CD14-positive monocyte (primary cell): ENCODE data around the gene IGDCC3. TPM values are rescaled to one million over a fixed set of nuclear protein-coding genes. Genes with fewer than 3 reads are reported as not detected.

Experiments
- DNase-seq, 3 donors: peaks; one replicate each; pipeline ENCODE4 v3.0.0-alpha.2; 2011 to 2022
- H2AFZ ChIP-seq: 2 replicates; pipeline ENCODE4 v1.6.0; 2012; ENCODE audit warnings: mild to moderate bottlenecking, low read depth, low read length, inconsistent platforms; ENCODE audit not compliant: insufficient read depth, poor library complexity, severe bottlenecking
- H3K27ac ChIP-seq, 2 donors: 1 replicate in 1 of 2; 2 replicates in 1 of 2; pipeline ENCODE4 v1.5.1; 2012 to 2013; ENCODE audit warnings: low read length in 2 of 2, control low read depth in 1 of 2, inconsistent platforms in 1 of 2, low read depth in 1 of 2, mild to moderate bottlenecking in 1 of 2
- H3K27me3 ChIP-seq, 2 donors: one replicate each; pipeline versions ENCODE4 v1.6.0 to v1.6.1; 2011 to 2013; ENCODE audit warnings: low read length in 2 of 2; ENCODE audit not compliant: control insufficient read depth in 2 of 2, insufficient read depth in 2 of 2
- H3K36me3 ChIP-seq, 2 donors: replicated peaks in 1 of 2; 1 replicate in 1 of 2; 2 replicates in 1 of 2; pipeline versions ENCODE4 v1.5.1 to v1.6.1; 2012 to 2013; ENCODE audit warnings: low read length in 2 of 2, control low read depth in 1 of 2, inconsistent platforms in 1 of 2, mild to moderate bottlenecking in 1 of 2; ENCODE audit not compliant: insufficient read depth in 2 of 2, control insufficient read depth in 1 of 2
- H3K4me1 ChIP-seq, 2 donors: 1 replicate in 1 of 2; 2 replicates in 1 of 2; pipeline versions ENCODE4 v1.5.1 to v1.6.1; 2012 to 2013; ENCODE audit warnings: low read length in 2 of 2, control low read depth in 1 of 2, inconsistent platforms in 1 of 2, mild to moderate bottlenecking in 1 of 2, moderate library complexity in 1 of 2; ENCODE audit not compliant: insufficient read depth in 2 of 2, control insufficient read depth in 1 of 2
- H3K4me2 ChIP-seq: replicated peaks from 2 replicates; pipeline ENCODE3; 2012; ENCODE audit warnings: low read length, moderate library complexity, mild to moderate bottlenecking; ENCODE audit not compliant: poor library complexity, severe bottlenecking; ENCODE audit errors: extremely low read depth
- H3K4me3 ChIP-seq, 3 experiments: fragments of 200-600 bp in 1 of 3; sonication (generic) in 1 of 3; replicated peaks in 1 of 3; 1 replicate in 2 of 3; 2 replicates in 1 of 3; pipeline ENCODE4 v1.5.1; 2011 to 2013; ENCODE audit warnings: low read length in 3 of 3, mild to moderate bottlenecking in 3 of 3, control low read depth in 2 of 3, low read depth in 2 of 3, inconsistent platforms in 1 of 3, moderate library complexity in 1 of 3
- H3K79me2 ChIP-seq: 2 replicates; pipeline ENCODE4 v1.6.0; 2012; ENCODE audit warnings: mild to moderate bottlenecking, control low read depth, inconsistent platforms, low read length, moderate library complexity; ENCODE audit not compliant: insufficient read depth
- H3K9ac ChIP-seq: 2 replicates; pipeline ENCODE4 v1.6.0; 2017; ENCODE audit warnings: low read length, mild to moderate bottlenecking; ENCODE audit not compliant: insufficient read depth, poor library complexity, severe bottlenecking
- H3K9me3 ChIP-seq, 2 donors: replicated peaks in 1 of 2; 1 replicate in 1 of 2; 2 replicates in 1 of 2; pipeline versions ENCODE4 v1.5.1 to v1.6.1; 2012 to 2013; ENCODE audit warnings: low read length in 2 of 2, control low read depth in 1 of 2; ENCODE audit not compliant: control insufficient read depth in 1 of 2, insufficient read depth in 1 of 2
- H4K20me1 ChIP-seq: 2 replicates; pipeline ENCODE4 v1.6.0; 2012; ENCODE audit warnings: mild to moderate bottlenecking, low read length, control low read depth, moderate library complexity; ENCODE audit not compliant: insufficient read depth
- H3K27ac Mint-ChIP-seq, 7 donors: one replicate each; pipeline ENCODE4 v1.8.0; 2020; ENCODE audit warnings: mild to moderate bottlenecking in 7 of 7, mixed read lengths in 7 of 7, moderate library complexity in 6 of 7, inconsistent platforms in 2 of 7
- H3K27me3 Mint-ChIP-seq, 3 donors: one replicate each; pipeline ENCODE4 v1.8.0; 2021 to 2022; ENCODE audit warnings: low read depth in 3 of 3, mild to moderate bottlenecking in 3 of 3, mixed read lengths in 3 of 3, moderate library complexity in 3 of 3, inconsistent platforms in 1 of 3
- H3K36me3 Mint-ChIP-seq, 2 donors: one replicate each; pipeline ENCODE4 v1.8.0; 2020; ENCODE audit warnings: mixed read lengths in 2 of 2, inconsistent platforms in 1 of 2, mild to moderate bottlenecking in 1 of 2
- H3K4me1 Mint-ChIP-seq: one replicate; pipeline ENCODE4 v1.8.0; 2020; ENCODE audit warnings: mild to moderate bottlenecking, mixed read lengths
- H3K4me3 Mint-ChIP-seq, 2 donors: one replicate each; pipeline ENCODE4 v1.8.0; 2020; ENCODE audit warnings: mild to moderate bottlenecking in 2 of 2, mixed read lengths in 2 of 2, moderate library complexity in 1 of 2
- H3K9me3 Mint-ChIP-seq, 7 donors: one replicate each; pipeline ENCODE4 v1.8.0; 2020 to 2022; ENCODE audit warnings: mixed read lengths in 7 of 7, mild to moderate bottlenecking in 6 of 7, moderate library complexity in 6 of 7, inconsistent platforms in 2 of 7
- WGBS: methylation state at CpG from one replicate; pipeline ENCODE4 v1.1.5; 2013; ENCODE audit warnings: missing lambda C conversion rate; ENCODE audit not compliant: insufficient coverage; 5-methylcytosine and 5-hydroxymethylcytosine counted together
- intact Hi-C, 2 donors: fragments of 100-400 bp; cut with micrococcal nuclease; formaldehyde crosslinking; loops; one replicate each; pipeline versions ENCODE4 v1.15.0 to v1.15.1; 2023
- polyA plus RNA-seq, 3 donors: library from polyadenylated mRNA; depleted of rRNA in 1 of 3; unstranded in 2 of 3; stranded (reverse) in 1 of 3; fragments of 300-500 nt in 2 of 3; fragments of >200 nt in 1 of 3; fragmentation: Illumina TruSeq in 2 of 3; gene quantifications; 1 replicate in 2 of 3; 2 replicates in 1 of 3; pipeline ENCODE4 v1.2.3, GENCODE V29; 2012 to 2021
- TF ChIP-seq, protein P1 (sequence below): fragments of 200-600 bp; IDR thresholded peaks from one replicate; pipeline ENCODE4 v1.8.0; 2022; ENCODE audit warnings: antibody characterized with exemption, mild to moderate bottlenecking

Gene IGDCC3
- polyA plus RNA-seq, 3 donors, result not detected

DNA sequence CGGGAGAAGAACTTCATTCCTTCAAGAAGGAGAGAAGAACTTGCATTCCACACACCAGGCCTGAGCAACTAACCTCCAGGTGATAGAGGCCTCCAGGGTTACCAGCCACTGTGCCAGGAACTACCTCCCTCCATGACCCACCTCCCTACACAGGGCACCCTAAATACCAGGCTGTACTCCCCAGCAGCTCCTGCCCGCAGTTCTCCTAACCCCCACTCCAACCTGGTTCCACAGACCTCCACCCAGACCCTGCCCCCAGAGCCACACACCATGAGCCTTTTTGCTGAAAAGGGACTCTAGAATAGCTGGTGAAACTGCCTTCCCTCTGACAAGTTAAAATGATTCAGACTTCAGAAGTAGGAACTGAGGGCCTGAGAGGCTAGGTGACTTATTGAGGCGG lies 8.2 kb downstream of the IGDCC3 start:
- H3K27ac ChIP-seq, result no peak overlapping the region
- Mint-ChIP-seq H3K36me3 (no peaks in the 10 kb centered on the region), H3K4me1 (no peaks in the 10 kb centered on the region), H3K27ac (no peak overlapping the region), H3K9me3 (peaks cover 0 to 3% (median 0%) of the 10 kb centered on the region in 7 donors), H3K4me3 (no peak overlapping the region), H3K27me3 (peaks cover 15 to 31% (median 25%) of the 10 kb centered on the region in 3 donors)
- intact Hi-C loops, result no loop called here
- TF ChIP-seq, protein P1, sequence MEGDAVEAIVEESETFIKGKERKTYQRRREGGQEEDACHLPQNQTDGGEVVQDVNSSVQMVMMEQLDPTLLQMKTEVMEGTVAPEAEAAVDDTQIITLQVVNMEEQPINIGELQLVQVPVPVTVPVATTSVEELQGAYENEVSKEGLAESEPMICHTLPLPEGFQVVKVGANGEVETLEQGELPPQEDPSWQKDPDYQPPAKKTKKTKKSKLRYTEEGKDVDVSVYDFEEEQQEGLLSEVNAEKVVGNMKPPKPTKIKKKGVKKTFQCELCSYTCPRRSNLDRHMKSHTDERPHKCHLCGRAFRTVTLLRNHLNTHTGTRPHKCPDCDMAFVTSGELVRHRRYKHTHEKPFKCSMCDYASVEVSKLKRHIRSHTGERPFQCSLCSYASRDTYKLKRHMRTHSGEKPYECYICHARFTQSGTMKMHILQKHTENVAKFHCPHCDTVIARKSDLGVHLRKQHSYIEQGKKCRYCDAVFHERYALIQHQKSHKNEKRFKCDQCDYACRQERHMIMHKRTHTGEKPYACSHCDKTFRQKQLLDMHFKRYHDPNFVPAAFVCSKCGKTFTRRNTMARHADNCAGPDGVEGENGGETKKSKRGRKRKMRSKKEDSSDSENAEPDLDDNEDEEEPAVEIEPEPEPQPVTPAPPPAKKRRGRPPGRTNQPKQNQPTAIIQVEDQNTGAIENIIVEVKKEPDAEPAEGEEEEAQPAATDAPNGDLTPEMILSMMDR, result no peak
- no peaks in the 10 kb centered on the region for H3K79me2 ChIP-seq
- no peak overlapping the region for H3K4me2 ChIP-seq
- no peak for DNase-seq
- no peak overlapping the region for H3K4me3 ChIP-seq
- H3K9me3 ChIP-seq, result no peaks in the 10 kb centered on the region
- no peaks in the 10 kb centered on the region for H3K36me3 ChIP-seq
- H2AFZ ChIP-seq, result no peak overlapping the region
- peaks cover 4 to 21% of the 10 kb centered on the region in 2 donors for H3K27me3 ChIP-seq
- WGBS, result 100% methylated on average over 2 of the region's 3 CpGs
- no peaks in the 10 kb centered on the region for H4K20me1 ChIP-seq
- no peaks in the 10 kb centered on the region for H3K4me1 ChIP-seq
- no peak overlapping the region for H3K9ac ChIP-seq

DNA sequence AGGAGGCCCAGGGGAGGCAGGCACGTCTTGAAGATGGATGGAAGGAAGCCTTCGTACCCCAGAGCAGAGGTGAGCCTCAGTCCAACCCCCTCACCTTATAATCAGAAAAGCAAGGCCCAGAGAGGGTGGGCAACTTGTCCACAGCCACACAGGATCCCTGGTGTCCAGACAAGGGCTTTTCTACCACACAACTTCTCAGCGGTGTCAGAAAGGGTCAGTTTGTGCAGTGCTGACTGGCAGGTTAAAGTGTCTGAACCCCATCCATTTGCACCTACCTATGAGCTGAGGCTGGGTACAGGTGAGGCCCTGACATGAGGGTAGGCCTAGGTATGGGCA lies 8.6 kb downstream of the IGDCC3 start:
- Mint-ChIP-seq H3K9me3 (peaks cover 0 to 3% (median 0%) of the 10 kb centered on the region in 7 donors), H3K27ac (no peak overlapping the region), H3K27me3 (peaks cover 17 to 28% (median 23%) of the 10 kb centered on the region in 3 donors), H3K36me3 (no peaks in the 10 kb centered on the region), H3K4me1 (no peaks in the 10 kb centered on the region), H3K4me3 (no peak overlapping the region)
- no CpG with 5 or more reads among the region's 3 CpGs for WGBS
- Histone ChIP-seq H2AFZ (no peak overlapping the region), H3K79me2 (no peaks in the 10 kb centered on the region), H3K36me3 (no peaks in the 10 kb centered on the region), H3K4me1 (no peaks in the 10 kb centered on the region), H3K27ac (no peak overlapping the region), H4K20me1 (no peaks in the 10 kb centered on the region), H3K9ac (no peak overlapping the region), H3K4me3 (no peak overlapping the region), H3K9me3 (no peaks in the 10 kb centered on the region), H3K4me2 (no peak overlapping the region), H3K27me3 (peaks cover 2 to 17% of the 10 kb centered on the region in 2 donors)
- no peak for DNase-seq
- intact Hi-C loops, result no loop called here
- TF ChIP-seq, protein P1, result no peak
